ENCODE measurements around the gene C1orf167.

- no peak for TF ChIP-seq PHF8 (conservative IDR thresholded peaks at IDR 0.05; ENCODE audit: low read depth, low read length)
- TF ChIP-seq CTCF (IDR thresholded peaks at IDR 0.05; ENCODE audit: control extremely low read depth in 1 of 3, insufficient read depth in 1 of 3, low read depth in 1 of 3, low read length in 3 of 3) = no peak
Measured at GRCh38 chr1:11752359-11753088, 9.5 kb upstream of the C1orf167 start.
